ENCODE results near the gene TK2. TPM values are rescaled to one million over a fixed set of nuclear protein-coding genes. Genes with fewer than 3 reads are reported as not detected.

The TK2 gene
- total RNA-seq, 1 donor, result 73.5 TPM

- no peaks in the 10 kb centered on the region for H3K79me2 ChIP-seq (ENCODE audit: insufficient read depth, low read length)
- no peaks in the 10 kb centered on the region for H3K9me3 ChIP-seq (ENCODE audit: low read depth, low read length)
- H3K4me2 ChIP-seq (ENCODE audit: insufficient read depth, low read length), result no peak overlapping the region
- no peak overlapping the region for H3K4me3 ChIP-seq (ENCODE audit: insufficient read depth, low read length)
- peak overlapping the region; percentile 73 for H3K27ac ChIP-seq (ENCODE audit: low read depth, low read length)
- H3K27me3 ChIP-seq (ENCODE audit: insufficient read depth, low read length), result no peaks in the 10 kb centered on the region
- H3K4me1 ChIP-seq (ENCODE audit: insufficient read depth, low read length), result peaks cover 15% of the 10 kb centered on the region
- peak overlapping the region; percentile 7 for H2AFZ ChIP-seq (ENCODE audit: low read length)
- DNase-seq (ENCODE audit: insufficient read length, low spot score, missing footprints), result peak; percentile 86
- no peak for TF ChIP-seq CTCF (IDR thresholded peaks at IDR 0.05; ENCODE audit: extremely low read depth, low read depth, low read length)
- H3K36me3 ChIP-seq (ENCODE audit: insufficient read depth, low read length), result peaks cover 37% of the 10 kb centered on the region
- peaks cover 2% of the 10 kb centered on the region for H4K20me1 ChIP-seq (ENCODE audit: insufficient read depth, low read length)
Measured at GRCh38 chr16:66525396-66526180, 24.3 kb downstream of the TK2 start.

GRCh38 chr16:66524601-66525164, 25.2 kb downstream of the TK2 start:
- Histone ChIP-seq H3K4me2 (ENCODE audit: insufficient read depth, low read length) (no peak overlapping the region), H3K27ac (ENCODE audit: low read depth, low read length) (peak overlapping the region; percentile 73), H2AFZ (ENCODE audit: low read length) (no peak overlapping the region), H3K27me3 (ENCODE audit: insufficient read depth, low read length) (no peaks in the 10 kb centered on the region), H4K20me1 (ENCODE audit: insufficient read depth, low read length) (peaks cover 2% of the 10 kb centered on the region), H3K79me2 (ENCODE audit: insufficient read depth, low read length) (no peaks in the 10 kb centered on the region), H3K36me3 (ENCODE audit: insufficient read depth, low read length) (peaks cover 30% of the 10 kb centered on the region), H3K4me1 (ENCODE audit: insufficient read depth, low read length) (peaks cover 15% of the 10 kb centered on the region), H3K9me3 (ENCODE audit: low read depth, low read length) (no peaks in the 10 kb centered on the region), H3K4me3 (ENCODE audit: insufficient read depth, low read length) (no peak overlapping the region)
- TF ChIP-seq CTCF (IDR thresholded peaks at IDR 0.05; ENCODE audit: extremely low read depth, low read depth, low read length), result no peak
- DNase-seq (ENCODE audit: insufficient read length, low spot score, missing footprints), result no peak

GRCh38 chr16:66523861-66524354, 26.0 kb downstream of the TK2 start:
- peaks cover 2% of the 10 kb centered on the region for H4K20me1 ChIP-seq (ENCODE audit: insufficient read depth, low read length)
- H3K9me3 ChIP-seq (ENCODE audit: low read depth, low read length), result no peaks in the 10 kb centered on the region
- peaks cover 22% of the 10 kb centered on the region for H3K36me3 ChIP-seq (ENCODE audit: insufficient read depth, low read length)
- no peak for TF ChIP-seq CTCF (IDR thresholded peaks at IDR 0.05; ENCODE audit: extremely low read depth, low read depth, low read length)
- H3K27me3 ChIP-seq (ENCODE audit: insufficient read depth, low read length), result no peaks in the 10 kb centered on the region
- peaks cover 2% of the 10 kb centered on the region for H3K79me2 ChIP-seq (ENCODE audit: insufficient read depth, low read length)
- no peak overlapping the region for H3K4me2 ChIP-seq (ENCODE audit: insufficient read depth, low read length)
- no peak overlapping the region for H3K27ac ChIP-seq (ENCODE audit: low read depth, low read length)
- DNase-seq (ENCODE audit: insufficient read length, low spot score, missing footprints), result no peak
- no peak overlapping the region for H3K4me3 ChIP-seq (ENCODE audit: insufficient read depth, low read length)
- H2AFZ ChIP-seq (ENCODE audit: low read length), result no peak overlapping the region
- H3K4me1 ChIP-seq (ENCODE audit: insufficient read depth, low read length), result peaks cover 15% of the 10 kb centered on the region
